HAP-1 (cell line): ENCODE measurements around the gene RARG.

Experiments used
- DNase-seq, 2 experiments: peaks; one replicate each; pipeline ENCODE4 v3.0.0-alpha.2; 2016 to 2020; ENCODE audit warnings: low spot score in 2 of 2
- H3K27me3 ChIP-seq: fragments of 250-450 bp; sonication (Bioruptor Pico); 2 replicates; pipeline ENCODE4 v1.5.1; 2020; ENCODE audit warnings: low read depth, mild to moderate bottlenecking, moderate library complexity
- H3K36me3 ChIP-seq: fragments of 250-450 bp; sonication (Bioruptor Pico); replicated peaks from 2 replicates; pipeline ENCODE4 v1.5.1; 2020; ENCODE audit warnings: mild to moderate bottlenecking
- H3K4me1 ChIP-seq: fragments of 250-450 bp; sonication (Bioruptor Pico); 2 replicates; pipeline ENCODE4 v1.5.1; 2020; ENCODE audit warnings: mild to moderate bottlenecking
- H3K4me3 ChIP-seq: fragments of 250-450 bp; sonication (Bioruptor Pico); 2 replicates; pipeline ENCODE4 v1.5.1; 2020; ENCODE audit warnings: mild to moderate bottlenecking, moderate library complexity
- H3K9me3 ChIP-seq: fragments of 250-450 bp; sonication (Bioruptor Pico); 2 replicates; pipeline ENCODE4 v1.5.1; 2020; ENCODE audit warnings: mild to moderate bottlenecking, moderate library complexity
- in situ Hi-C: fragments of 300-500 bp; cut with MboI; formaldehyde crosslinking; loops from 3 replicates; pipeline ENCODE4 v1.14.3; 2020; ENCODE audit warnings: low sequenced_read_pairs, inconsistent platforms, mixed read lengths

The RARG gene

GRCh38 chr12:53223389-53224060 lies 8.5 kb downstream of the RARG start:
- H3K9me3 ChIP-seq = no peaks in the 10 kb centered on the region
- no peak overlapping the region for H3K4me3 ChIP-seq
- in situ Hi-C loops = no loop called here
- H3K27me3 ChIP-seq = no peaks in the 10 kb centered on the region
- H3K4me1 ChIP-seq = peaks cover 9% of the 10 kb centered on the region
- no peak for DNase-seq
- no peaks in the 10 kb centered on the region for H3K36me3 ChIP-seq

DNA sequence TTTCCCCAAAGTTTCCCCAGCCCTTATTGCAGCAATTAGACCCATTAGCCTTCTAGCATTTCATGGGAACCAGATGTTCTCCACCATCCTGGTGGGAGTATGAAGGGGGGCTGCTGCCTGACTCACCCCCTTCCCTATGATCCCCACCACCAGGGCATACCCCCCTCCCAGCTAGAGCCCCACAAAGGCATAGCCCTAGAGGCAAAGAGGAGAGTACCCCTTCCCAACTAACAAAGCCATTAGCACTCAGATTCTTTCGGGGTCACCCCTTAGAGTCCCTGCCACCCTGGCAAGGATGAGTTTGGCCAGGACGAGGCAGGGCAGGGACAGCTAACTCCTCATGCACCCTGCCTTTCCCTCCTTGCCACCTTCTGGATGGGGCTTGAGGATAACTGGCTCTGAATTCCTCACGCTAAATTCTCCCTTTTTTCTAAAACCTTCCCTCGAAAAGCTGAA lies 9.2 kb downstream of the RARG start:
- DNase-seq = no peak
- no peak overlapping the region for H3K4me3 ChIP-seq
- peaks cover 15% of the 10 kb centered on the region for H3K4me1 ChIP-seq

GRCh38 chr12:53222170-53222721 lies 9.8 kb downstream of the RARG start:
- Histone ChIP-seq H3K9me3 (no peaks in the 10 kb centered on the region), H3K27me3 (no peaks in the 10 kb centered on the region), H3K4me3 (peak overlapping the region; percentile 65), H3K36me3 (no peaks in the 10 kb centered on the region), H3K4me1 (peaks cover 21% of the 10 kb centered on the region)
- no peak for DNase-seq
- in situ Hi-C loops = no loop called here

More for the DNA sequence above, 9.2 kb downstream of the RARG start:
- no peaks in the 10 kb centered on the region for H3K27me3 ChIP-seq
- in situ Hi-C loops = no loop called here
- no peaks in the 10 kb centered on the region for H3K36me3 ChIP-seq
- no peaks in the 10 kb centered on the region for H3K9me3 ChIP-seq

GRCh38 chr12:53221203-53222080 lies 10.6 kb downstream of the RARG start:
- in situ Hi-C loops = no loop called here
- Histone ChIP-seq H3K4me1 (peaks cover 28% of the 10 kb centered on the region), H3K36me3 (no peaks in the 10 kb centered on the region), H3K27me3 (no peaks in the 10 kb centered on the region), H3K4me3 (peak overlapping the region; percentile 65), H3K9me3 (no peaks in the 10 kb centered on the region)
- DNase-seq = peak in 1 of 2 experiments; percentile 75

DNA sequence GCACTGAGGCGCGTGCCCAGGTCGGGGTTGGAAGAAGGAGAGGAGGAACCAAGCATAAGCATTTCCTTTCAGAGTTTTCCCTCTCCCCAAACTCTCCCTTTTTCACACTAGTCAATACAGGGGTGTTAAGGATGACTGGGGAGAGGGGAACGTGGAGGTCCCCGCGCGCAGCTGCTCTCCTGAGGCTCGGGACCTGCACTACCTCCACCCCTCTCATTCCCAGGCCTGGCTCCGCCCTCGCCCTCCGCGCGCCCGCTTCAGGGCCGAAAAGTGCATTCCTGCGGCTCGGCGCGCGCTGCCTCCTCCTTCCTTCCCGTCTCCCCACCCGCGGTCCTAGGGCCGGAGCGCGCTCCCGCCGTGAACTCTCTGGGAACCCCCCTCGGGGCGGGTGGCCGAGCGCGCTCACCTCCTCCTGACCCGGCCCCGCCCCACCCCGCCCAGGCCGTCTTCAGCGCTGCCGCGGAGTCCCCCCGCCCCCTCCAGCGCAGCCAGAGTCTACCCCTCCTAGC lies 11.3 kb downstream of the RARG start:
- Histone ChIP-seq H3K4me3 (peak overlapping the region; percentile 65), H3K27me3 (no peaks in the 10 kb centered on the region), H3K9me3 (no peaks in the 10 kb centered on the region), H3K36me3 (no peaks in the 10 kb centered on the region), H3K4me1 (peaks cover 28% of the 10 kb centered on the region)
- DNase-seq = peak; percentile 88 to 96
- in situ Hi-C loops = no loop called here

DNA sequence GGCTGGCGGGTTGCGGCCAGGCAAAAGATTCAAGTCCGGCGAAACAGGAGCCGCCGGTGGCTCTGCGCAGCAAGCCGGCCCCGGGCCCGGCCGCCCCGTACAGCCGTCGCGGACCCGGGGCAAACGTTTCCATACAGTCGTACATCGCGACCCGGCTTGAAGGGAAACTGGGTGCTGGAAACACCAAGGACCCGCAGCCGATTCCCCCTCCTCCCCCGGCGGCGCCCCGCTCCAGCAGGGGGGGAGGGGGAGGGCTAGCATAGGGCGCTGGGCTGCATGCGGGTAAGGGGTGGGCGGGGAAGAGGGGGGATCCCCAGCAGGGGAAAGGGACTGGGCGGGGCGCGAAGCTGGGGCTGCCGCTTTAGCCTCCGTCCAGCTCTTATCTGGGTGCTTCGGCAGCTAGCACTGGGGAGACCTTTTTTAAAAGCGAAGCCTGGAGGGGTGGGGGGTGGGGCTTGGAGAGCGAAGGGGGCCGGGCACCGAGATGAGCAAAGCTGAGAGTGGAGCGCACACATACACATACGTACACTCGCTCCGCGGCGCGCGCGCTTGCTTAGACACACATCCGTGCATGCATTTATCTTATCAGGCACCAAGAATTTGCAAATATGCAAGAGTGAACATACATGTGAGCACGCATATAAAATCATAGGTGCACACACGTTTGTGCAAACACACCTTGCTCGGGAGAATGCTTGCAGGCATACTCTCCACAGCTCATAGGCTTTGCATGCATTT lies 11.9 kb downstream of the RARG start:
- in situ Hi-C loops = no loop called here

GRCh38 chr12:53219292-53219955 lies 12.6 kb downstream of the RARG start:
- in situ Hi-C loops = no loop called here
- Histone ChIP-seq H3K9me3 (no peaks in the 10 kb centered on the region), H3K4me1 (peaks cover 28% of the 10 kb centered on the region), H3K36me3 (no peaks in the 10 kb centered on the region; the same call in 1 of the 2 replicates), H3K27me3 (no peaks in the 10 kb centered on the region), H3K4me3 (peak overlapping the region; percentile 65)
- peak in 1 of 2 experiments; percentile 40 for DNase-seq

More for the DNA sequence above, 11.9 kb downstream of the RARG start:
- Histone ChIP-seq H3K27me3 (no peaks in the 10 kb centered on the region), H3K4me3 (peak overlapping the region; percentile 65), H3K9me3 (no peaks in the 10 kb centered on the region), H3K36me3 (no peaks in the 10 kb centered on the region), H3K4me1 (peaks cover 28% of the 10 kb centered on the region)
- DNase-seq = peak; percentile 69 to 82

DNA sequence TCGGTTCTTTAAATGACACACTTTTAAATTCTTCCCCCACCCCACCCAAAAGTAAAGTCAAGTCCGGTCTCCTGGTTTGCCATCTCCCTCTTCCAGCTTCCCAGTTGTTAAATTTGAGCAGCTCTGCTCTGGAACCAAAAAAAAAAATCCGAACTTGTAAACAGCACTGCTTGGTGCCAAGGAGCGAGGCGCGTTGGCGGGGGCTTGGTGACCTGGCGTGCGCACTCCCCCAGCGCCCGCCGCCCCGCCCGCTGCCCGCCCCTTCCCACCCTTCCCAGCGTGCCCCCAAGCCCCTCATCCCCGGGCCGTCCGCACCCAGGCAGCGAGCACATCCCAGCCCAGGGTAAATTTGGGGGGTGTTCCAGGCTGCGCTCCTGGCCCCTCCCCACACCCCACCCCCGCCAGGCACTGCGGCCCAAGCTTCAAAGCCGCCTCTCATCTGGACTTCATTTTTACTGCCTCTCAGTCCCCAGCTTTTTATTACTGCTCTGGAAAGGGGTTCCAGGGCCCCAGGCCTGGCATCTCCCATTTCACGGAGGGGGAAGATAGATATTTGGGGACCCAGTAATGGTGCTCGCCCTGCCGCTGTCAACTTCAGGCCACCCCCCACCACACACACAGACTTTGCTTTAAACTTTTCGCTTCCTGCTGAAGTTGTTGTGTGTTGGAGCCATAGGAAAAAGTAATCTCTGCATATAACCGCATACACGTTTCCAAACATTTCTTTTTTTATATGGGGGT lies 13.3 kb downstream of the RARG start:
- Histone ChIP-seq H3K27me3 (no peaks in the 10 kb centered on the region), H3K9me3 (no peaks in the 10 kb centered on the region), H3K4me1 (peaks cover 28% of the 10 kb centered on the region), H3K4me3 (peak overlapping the region; percentile 65), H3K36me3 (peaks cover 5% of the 10 kb centered on the region)
- DNase-seq = no peak
- in situ Hi-C loops = no loop called here

DNA sequence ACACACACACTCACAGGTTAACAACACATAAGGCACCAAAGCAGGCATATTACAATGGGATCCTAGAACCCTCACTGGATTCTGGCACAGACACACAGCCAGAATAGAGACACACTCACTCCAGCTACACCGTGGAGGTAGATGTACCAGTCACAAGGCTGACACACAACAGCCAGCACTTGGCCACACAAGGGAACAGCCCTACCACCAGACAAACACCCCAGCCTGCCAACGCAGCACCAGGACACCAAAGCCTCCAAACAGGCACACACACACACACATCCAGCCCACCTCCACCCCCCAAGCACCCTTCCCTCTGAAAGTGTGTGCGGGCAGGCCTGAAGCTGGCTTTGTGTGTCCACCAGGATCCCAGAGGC lies 14.1 kb downstream of the RARG start:
- in situ Hi-C loops = no loop called here
- peaks cover 28% of the 10 kb centered on the region for H3K4me1 ChIP-seq
- H3K9me3 ChIP-seq = no peaks in the 10 kb centered on the region
- H3K36me3 ChIP-seq = peaks cover 13% of the 10 kb centered on the region
- DNase-seq = no peak
- no peaks in the 10 kb centered on the region for H3K27me3 ChIP-seq
- H3K4me3 ChIP-seq = peak overlapping the region; percentile 5; the same call in 1 of the 2 replicates

- peak; percentile 38 to 61 for DNase-seq
- Histone ChIP-seq H3K4me1 (peaks cover 28% of the 10 kb centered on the region), H3K9me3 (no peaks in the 10 kb centered on the region), H3K36me3 (peaks cover 19% of the 10 kb centered on the region), H3K27me3 (no peaks in the 10 kb centered on the region), H3K4me3 (peak overlapping the region; percentile 5; the same call in 1 of the 2 replicates)
- in situ Hi-C loops = no loop called here
Measured at GRCh38 chr12:53217051-53217930, 14.7 kb downstream of the RARG start.

- Histone ChIP-seq H3K9me3 (no peaks in the 10 kb centered on the region), H3K36me3 (peaks cover 33% of the 10 kb centered on the region), H3K27me3 (no peaks in the 10 kb centered on the region), H3K4me1 (peaks cover 22% of the 10 kb centered on the region), H3K4me3 (no peak overlapping the region)
- no peak for DNase-seq
- in situ Hi-C loops = no loop called here
Measured at GRCh38 chr12:53215497-53215896, 16.5 kb downstream of the RARG start.
